Stimulated activated CD4-positive, alpha-beta T cell treated with anti-CD3 and anti-CD28 coated beads, Interleukin-15, amount 100 ng/mL, for 48 hours (primary cell): Measurements from ENCODE around the gene ZBTB17.

Experiments
- DNase-seq, 2 donors: peaks; one replicate each; pipeline ENCODE4 v3.0.0-alpha.2; 2020; ENCODE audit warnings: low read depth in 2 of 2

ZBTB17 gene

GRCh38 chr1:15947382-15948090 is 28.4 kb downstream of the ZBTB17 start:
- DNase-seq, result no peak

GRCh38 chr1:15946571-15947381 is 29.1 kb downstream of the ZBTB17 start:
- DNase-seq, result no peak

GRCh38 chr1:15945832-15946448 is 30.0 kb downstream of the ZBTB17 start:
- no peak for DNase-seq

GRCh38 chr1:15945011-15945831 is 30.7 kb downstream of the ZBTB17 start:
- no peak for DNase-seq

- no peak for DNase-seq
Observed at GRCh38 chr1:15944308-15945010, 31.4 kb downstream of the ZBTB17 start.

- DNase-seq, result no peak
Observed at GRCh38 chr1:15943992-15944307, 32.0 kb downstream of the ZBTB17 start.

GRCh38 chr1:15943328-15943991 is 32.4 kb downstream of the ZBTB17 start:
- DNase-seq, result no peak

GRCh38 chr1:15942661-15943327 is 33.1 kb downstream of the ZBTB17 start:
- no peak for DNase-seq

GRCh38 chr1:15941899-15942660 is 33.8 kb downstream of the ZBTB17 start:
- DNase-seq, result no peak

- no peak for DNase-seq
Observed at GRCh38 chr1:15941044-15941840, 34.7 kb downstream of the ZBTB17 start.

GRCh38 chr1:15940110-15941043 is 35.5 kb downstream of the ZBTB17 start:
- DNase-seq, result no peak

GRCh38 chr1:15939181-15940109 is 36.5 kb downstream of the ZBTB17 start:
- no peak for DNase-seq

- no peak for DNase-seq
Observed at GRCh38 chr1:15938628-15939161, 37.2 kb downstream of the ZBTB17 start.

- DNase-seq, result no peak
Observed at GRCh38 chr1:15937706-15938168, 38.2 kb downstream of the ZBTB17 start.

GRCh38 chr1:15937146-15937545 is 38.8 kb downstream of the ZBTB17 start:
- no peak for DNase-seq

GRCh38 chr1:15936025-15936424 is 39.9 kb downstream of the ZBTB17 start:
- DNase-seq, result no peak
